Inferior parietal cortex (tissue), 1 donor: ENCODE data around the gene SIRPA.

Source experiments
- DNase-seq: peaks from one replicate; pipeline ENCODE4 v3.0.0-alpha.2; 2016; ENCODE audit errors: extremely low spot score

Gene SIRPA

GRCh38 chr20:1870792-1871550 is 24.2 kb upstream of the SIRPA start:
- no peak for DNase-seq

GRCh38 chr20:1871807-1872458 is 23.3 kb upstream of the SIRPA start:
- no peak for DNase-seq

GRCh38 chr20:1872459-1873097 is 22.6 kb upstream of the SIRPA start:
- no peak for DNase-seq

- no peak for DNase-seq
Observed at GRCh38 chr20:1874450-1875182, 20.6 kb upstream of the SIRPA start.

GRCh38 chr20:1875183-1875554 is 20.0 kb upstream of the SIRPA start:
- no peak for DNase-seq

- DNase-seq, result no peak
Observed at GRCh38 chr20:1875762-1876161, 19.4 kb upstream of the SIRPA start.

GRCh38 chr20:1876217-1876921 is 18.8 kb upstream of the SIRPA start:
- DNase-seq, result no peak

- no peak for DNase-seq
Observed at GRCh38 chr20:1876975-1877608, 18.1 kb upstream of the SIRPA start.

- no peak for DNase-seq
Observed at GRCh38 chr20:1877609-1878200, 17.5 kb upstream of the SIRPA start.

GRCh38 chr20:1879369-1879768 is 15.8 kb upstream of the SIRPA start:
- DNase-seq, result no peak

- no peak for DNase-seq
Observed at GRCh38 chr20:1879934-1880333, 15.3 kb upstream of the SIRPA start.

GRCh38 chr20:1880529-1881239 is 14.5 kb upstream of the SIRPA start:
- no peak for DNase-seq

- no peak for DNase-seq
Observed at GRCh38 chr20:1881240-1881835, 13.9 kb upstream of the SIRPA start.

- no peak for DNase-seq
Observed at GRCh38 chr20:1882026-1882425, 13.2 kb upstream of the SIRPA start.

- no peak for DNase-seq
Observed at GRCh38 chr20:1883986-1884385, 11.2 kb upstream of the SIRPA start.

- no peak for DNase-seq
Observed at GRCh38 chr20:1885254-1885653, 10.0 kb upstream of the SIRPA start.

- no peak for DNase-seq
Observed at GRCh38 chr20:1885940-1886693, 9.1 kb upstream of the SIRPA start.

GRCh38 chr20:1887321-1887720 is 7.9 kb upstream of the SIRPA start:
- DNase-seq, result no peak

GRCh38 chr20:1887756-1888155 is 7.5 kb upstream of the SIRPA start:
- DNase-seq, result no peak
